Activated naive CD4-positive, alpha-beta T cell treated with Interleukin-2 at 50 U/mL for 16 hours (primary cell): ENCODE data around the gene COL4A2.

Experiments
- DNase-seq: peaks from one replicate; pipeline ENCODE4 v3.0.0-alpha.2; 2020

The COL4A2 gene

DNA sequence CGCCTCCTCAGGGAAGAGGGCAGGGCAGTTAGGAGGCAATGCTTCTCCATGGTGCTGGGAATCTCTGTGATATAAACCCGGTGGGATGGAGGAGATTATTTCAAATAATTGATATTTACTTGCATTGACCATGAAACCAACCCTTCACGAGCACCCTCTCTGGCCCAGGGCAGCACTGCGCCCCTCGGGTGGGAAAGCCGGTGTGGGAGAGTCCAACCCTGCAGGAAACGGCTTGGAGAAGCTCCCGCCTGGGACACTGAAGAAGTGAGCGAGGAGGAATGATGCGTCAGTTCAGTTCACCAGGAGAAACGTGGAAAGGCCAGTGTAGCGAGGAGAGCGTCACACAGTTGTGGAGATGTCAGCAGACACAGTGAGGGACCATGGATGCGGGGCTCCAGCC, 99.9 kb downstream of the COL4A2 start:
- no peak for DNase-seq

DNA sequence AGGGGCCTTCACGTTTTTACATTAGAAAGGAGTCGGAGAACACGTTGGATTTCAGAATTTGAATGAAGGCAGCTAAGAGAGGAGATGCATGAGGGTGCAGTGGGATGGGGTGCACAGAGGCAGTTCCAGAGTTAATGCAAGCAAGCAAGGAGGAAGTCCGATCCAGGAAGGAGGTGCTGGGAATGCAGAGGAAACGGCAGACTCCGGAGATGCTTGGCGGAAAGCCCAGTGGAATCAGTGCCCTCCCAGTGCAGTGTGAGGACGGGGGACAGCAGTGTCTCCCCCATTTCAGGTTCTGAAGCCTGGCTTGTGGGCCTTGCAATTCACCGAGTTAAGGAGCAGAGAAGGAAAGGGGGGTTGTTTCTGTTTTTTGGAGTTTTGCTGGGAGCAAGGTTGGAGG, 100.4 kb downstream of the COL4A2 start:
- no peak for DNase-seq

DNA sequence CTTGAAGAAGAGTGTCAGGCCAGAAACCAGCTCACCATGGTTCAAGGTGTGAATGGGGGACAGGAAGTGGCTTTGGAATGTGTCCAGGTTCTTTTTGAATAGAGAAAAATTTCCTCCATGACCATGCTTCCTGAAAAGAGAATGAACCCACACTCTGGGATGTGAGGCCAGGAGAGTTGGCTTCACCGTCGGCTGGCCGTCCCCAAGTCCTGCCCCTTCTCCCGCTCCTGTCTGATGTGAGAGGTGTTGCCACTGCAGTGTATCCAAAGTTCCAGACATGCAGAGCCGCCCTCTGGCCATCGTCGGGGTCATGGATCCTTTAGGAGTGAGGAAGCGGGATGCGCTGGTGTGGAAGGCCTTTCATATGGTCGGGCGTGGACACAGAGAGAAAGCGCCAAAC, 101.2 kb downstream of the COL4A2 start:
- DNase-seq = no peak

DNA sequence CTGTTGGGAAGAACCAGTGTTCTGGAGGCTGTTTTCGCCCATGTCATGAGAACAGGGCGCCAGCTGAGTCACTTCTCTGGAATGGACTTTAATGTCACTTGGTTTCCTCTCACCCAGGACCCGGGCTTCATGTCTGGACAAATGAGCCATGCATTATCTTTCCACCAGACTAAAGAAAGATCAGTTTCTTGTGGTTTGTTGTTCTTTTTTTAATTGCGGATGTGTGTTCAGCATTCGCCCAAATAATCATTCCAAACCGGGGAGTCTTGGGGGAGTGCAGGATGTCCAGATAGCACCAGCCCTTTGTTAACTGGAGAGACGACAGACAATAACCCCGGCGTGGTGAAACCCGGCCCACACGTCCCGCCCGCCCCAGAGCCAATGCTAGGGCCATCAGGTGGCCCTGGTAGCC, 102.5 kb downstream of the COL4A2 start:
- DNase-seq = no peak

DNA sequence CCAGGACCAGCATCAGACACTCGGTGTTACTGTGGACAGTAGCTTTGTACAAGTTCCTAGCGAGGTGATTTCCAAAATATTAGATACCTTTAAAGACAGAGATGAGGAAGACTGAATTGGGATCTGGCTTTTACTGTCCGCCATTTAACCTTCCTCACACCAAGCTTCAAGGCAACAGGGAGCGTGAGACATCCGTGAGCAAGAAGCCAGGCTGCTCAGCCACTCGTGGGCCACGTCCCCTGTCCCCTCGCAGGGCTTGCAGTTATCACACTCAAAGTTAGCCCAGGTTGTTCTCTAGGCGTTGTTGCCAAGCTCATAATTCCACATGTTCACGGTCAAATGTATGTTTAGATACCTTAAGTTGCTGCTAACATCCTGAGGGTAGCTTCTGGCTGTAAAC, 102.9 kb downstream of the COL4A2 start:
- DNase-seq = no peak

DNA sequence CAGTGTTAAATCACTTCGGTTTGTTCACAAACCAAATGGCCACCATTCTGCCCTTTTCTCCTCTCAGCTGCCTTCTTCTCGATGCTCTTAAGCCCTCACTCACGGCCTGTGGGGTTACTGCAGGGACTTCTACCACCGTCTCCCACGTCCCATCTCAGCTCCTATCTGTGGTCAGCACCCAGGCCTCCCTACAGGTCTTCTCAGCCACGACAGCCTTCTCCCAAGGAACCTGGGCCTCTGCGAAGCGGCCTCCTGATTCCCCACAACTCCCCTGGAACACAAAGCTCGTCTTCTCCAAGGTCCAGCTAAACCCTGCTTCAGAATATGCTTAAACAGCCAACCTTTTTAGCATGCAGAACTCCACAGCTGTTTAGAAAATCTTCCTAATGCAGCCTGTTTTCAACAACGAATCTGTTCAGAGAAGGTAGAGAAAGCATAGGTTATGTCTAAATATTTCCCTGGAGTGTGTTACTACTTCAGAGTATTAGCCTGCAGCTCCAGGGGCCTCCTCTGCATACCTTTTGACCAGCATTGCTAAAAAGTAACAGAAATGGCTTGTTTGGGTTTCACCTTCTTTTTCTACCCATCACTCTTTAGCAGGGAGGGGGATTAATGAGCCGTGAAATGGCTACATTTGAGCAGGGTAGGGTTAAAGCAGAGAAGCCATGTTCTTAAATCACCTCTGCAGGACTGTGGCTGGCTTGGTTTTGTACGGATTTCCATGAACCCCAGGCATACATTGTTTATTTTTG, 104.0 kb downstream of the COL4A2 start:
- no peak for DNase-seq

DNA sequence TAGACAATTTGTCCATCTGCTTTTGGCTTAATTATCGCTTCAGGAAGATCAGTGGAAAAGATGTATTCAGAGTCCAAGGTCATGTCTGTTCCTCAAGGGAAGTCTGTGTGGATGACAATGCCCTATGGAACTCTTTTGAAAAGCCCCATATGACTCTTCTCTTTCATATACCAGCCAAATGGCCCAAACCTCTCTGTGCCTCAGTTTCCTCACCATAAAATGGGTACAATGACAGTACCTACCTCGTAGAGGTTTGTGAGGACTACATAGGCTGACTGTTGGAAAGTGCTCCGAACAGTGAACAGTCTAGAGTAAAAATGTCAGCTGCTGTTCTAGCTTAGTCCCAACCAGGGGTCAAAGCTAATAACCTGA, 104.6 kb downstream of the COL4A2 start:
- no peak for DNase-seq

DNA sequence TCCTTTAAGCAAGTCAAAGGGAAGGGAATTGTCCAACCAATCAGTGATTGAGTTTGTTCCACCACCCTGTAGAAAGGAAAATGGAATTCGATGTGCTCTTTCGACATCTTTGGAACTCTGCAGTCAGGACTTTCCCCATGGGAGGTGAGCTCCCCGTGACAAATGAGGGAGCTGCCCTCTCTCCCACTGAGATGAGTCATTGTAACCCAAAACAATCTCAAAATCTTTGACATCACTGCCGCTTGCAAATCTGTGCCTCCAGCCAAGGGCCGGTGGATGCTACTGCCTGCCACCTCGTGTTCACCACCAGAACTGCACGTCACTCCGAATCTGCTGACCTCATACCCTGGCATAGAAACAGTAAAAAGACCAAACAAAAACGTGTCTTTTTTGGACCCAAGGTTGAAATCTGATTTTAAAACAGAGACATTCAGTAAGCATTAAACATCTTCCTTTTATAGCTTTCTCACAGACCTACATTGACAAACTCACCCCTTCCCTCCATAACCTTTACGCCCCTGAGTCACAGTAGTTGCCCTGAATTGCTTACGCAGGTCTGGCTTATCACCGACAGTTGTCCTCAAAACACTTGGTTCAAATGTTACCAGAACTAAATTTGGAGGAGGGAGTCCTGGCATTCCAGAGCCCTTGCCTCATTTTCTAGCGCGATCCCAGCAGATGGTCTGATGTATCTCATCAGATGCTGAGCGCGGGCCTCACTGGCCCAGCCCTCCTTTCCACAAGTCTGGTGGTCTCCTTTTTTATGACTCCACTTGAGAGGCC, 105.2 kb downstream of the COL4A2 start:
- peak; percentile 58 for DNase-seq

DNA sequence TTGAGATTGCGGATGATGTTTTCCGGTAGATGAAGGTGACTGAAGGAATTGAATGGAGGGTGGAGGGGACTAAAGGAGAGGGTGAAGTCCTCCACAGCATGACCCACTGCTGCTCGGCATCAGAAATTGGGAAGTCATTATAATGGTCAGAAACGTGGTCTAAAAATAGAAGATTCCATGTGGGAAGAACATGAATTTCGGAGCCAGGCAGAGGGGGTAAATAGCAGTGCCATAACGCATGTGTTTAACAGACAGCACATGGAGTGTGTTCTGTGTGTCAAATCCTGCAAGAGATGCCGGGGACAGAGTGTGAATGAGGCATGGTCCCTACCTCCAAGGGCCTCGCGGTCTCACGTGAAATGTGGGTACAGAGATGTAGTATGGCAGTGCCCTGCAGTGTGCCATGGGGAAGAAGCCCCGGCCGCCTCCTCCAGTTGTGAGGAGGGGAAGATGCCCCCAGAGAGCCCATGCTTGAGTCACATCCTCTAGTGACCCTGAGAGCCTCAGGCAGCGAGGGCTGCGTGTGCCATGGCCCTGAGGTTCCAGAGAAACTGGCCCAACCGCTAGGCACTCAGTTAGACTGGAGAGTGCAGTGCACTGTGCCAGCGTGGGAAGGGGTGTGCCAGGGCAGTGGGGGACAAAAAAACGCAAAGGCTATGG, 106.1 kb downstream of the COL4A2 start:
- DNase-seq = no peak

DNA sequence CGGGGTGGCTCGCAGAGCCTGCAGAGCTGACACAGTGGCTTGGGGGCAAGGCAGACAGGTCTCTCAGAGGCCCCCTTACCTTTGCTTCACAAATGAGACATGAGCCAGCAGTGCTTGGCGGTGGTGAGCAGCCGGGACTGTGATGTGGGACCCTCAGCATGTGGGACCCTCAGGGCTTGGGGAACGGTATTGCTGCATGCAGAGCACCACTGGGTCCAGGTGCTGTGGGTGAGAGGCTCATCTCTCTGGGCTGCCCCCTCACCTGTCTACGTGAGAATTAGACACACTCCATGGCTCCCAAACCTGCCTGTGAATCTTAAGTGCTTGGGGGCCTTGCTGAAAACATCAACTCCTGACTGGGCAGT, 106.6 kb downstream of the COL4A2 start:
- DNase-seq = no peak

DNA sequence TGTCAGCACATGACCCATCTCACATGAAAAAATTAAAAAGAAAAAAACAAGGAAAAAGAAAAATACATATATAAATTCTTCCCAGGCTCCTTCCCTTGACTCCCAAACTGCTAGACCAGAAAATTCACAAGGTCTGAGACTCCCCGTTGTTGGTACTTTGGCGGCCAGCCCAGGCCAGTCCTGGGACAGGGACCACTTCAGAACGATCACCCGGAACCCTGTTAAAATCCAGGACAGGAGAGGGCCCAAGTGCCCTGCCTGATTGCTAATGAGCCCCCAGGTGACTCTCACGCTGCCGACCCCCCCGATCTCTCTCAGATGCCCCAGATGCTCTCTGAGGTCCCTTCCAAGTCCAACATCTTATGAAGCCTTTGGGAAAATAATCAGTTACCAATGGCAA, 107.2 kb downstream of the COL4A2 start:
- no peak for DNase-seq

DNA sequence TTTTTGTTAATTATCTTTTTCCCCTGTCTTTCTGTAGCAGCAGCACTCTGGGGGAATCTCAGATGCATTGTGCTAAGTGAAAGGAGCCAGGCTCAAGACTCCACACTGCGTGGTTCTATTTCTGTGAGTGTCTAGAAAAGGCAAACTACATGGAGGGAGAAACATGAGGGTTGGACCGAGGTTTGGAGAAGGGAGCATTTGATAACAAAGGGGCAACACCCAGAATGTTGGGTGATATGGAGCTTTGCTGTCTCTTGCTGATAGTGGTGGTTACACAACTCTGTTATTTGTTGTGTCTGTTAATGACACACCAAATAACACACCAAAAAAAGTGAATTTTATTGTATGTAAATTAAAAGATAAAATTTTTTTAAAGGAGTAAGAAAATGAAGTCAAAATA, 107.8 kb downstream of the COL4A2 start:
- DNase-seq = no peak

DNA sequence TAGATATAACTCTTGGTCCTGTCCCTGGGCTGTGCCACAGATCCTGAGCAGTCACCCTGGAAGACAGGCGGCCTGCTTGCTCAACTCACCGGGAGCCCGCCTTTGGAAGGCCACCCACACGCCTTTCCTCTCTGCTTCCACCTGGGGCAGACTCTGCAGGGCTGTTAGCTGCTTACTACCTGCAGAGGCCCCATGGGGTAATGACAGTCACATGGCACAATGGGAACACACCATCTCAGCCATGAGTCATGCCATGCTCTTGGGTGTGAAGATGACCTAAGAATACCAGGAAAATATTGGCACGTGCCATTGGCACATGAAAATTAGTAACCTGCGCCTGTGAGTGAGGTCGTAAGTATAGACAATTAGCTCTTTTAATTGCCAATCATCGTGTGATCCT, 108.6 kb downstream of the COL4A2 start:
- DNase-seq = no peak

DNA sequence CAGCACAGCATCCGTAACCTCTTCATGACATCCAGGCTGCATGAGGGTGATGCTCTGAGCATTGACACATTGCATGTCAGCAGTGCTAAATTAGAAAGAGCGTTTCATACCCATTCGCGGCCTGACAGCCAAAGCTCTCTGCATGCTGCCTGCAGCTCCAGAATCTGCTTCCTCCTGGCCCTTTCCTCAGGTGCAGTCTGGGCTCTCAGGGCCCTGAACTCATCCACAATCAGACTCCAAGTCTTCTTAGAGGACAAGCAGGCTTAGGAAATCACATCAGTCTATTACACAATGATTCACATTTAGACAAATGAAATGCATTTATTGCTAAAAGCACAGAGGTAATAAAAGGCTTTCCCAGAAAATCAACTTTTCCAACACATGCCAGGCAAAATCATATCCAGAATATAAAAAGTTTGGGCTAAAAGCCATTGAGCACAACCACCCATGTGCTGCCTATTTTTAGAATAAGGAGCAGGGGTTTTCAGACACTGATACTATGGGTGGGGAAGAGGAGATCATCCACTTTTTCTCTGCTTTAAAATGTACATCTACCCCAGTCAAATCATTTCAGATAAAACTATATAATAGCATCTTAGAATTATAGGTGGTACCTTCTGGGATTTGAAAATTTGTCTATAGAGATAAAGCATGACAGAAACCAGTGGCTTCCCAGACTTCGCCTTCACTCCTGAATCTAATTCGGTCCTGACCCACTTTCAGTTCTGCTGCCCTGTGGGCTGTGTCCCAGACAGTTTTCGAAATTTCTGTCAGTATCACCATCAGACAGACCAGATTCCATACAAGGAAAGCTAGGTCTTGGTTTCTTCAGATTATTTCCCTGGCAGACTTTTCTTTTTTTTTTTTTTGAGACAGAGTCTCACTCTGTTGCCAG, 109.3 kb downstream of the COL4A2 start:
- DNase-seq = no peak

DNA sequence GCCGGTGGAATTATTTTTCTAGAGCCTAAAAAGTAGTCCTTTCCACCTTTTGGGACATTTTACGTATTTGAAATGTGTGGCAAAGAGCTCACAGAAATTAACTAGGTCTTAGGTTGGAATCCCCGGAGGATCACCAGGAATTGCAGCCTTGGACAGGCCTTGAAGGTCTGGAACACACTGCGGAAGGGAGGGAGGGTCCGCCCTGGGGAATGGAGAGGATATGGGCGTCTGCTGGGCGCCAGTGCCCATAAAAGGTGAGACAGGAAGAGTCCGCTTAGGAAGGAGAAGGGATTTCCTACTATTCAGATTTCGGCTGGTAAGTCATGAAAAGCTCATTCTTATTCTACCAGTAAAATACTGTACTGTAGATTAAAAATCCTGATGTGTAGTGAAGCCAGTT, 111.9 kb downstream of the COL4A2 start:
- no peak for DNase-seq

DNA sequence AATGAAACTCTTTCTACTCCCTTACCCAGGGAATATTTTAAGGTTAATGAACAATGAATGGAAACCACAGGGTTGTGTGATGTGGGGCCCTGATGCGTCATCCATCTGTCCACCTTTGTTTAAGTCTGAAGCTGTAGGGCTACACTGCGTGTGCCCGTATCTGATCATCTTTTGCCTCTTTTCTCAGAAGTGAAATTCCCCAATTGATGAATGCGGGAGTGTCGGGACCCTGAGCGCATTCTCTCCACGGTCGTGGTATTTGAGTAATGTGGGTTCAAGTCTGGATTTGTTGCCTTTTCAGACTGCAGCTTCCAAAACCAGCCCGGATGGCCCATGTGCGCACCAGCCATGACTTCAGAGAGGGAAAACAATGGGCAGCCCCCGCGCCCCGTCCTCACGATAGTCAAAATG, 112.3 kb downstream of the COL4A2 start:
- DNase-seq = no peak

DNA sequence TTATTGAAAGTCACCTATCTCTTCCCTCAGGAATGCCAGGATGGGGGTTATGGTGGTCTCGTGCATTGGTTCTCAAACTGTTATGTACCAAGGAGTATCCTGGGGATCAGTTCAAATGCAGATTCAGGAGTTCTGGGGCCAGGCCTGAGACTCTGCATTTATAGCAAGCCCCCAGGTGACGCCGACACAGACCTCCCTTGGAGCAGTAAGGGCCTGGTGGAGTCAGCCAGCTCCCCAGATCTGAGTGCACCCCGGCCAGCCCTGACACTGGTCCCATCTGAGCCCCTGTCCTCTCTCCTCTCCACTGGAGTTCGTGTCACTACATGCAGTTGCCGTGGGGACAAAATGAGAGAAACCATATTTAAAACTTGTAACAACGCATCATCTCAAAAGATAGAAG, 112.9 kb downstream of the COL4A2 start:
- DNase-seq = no peak

DNA sequence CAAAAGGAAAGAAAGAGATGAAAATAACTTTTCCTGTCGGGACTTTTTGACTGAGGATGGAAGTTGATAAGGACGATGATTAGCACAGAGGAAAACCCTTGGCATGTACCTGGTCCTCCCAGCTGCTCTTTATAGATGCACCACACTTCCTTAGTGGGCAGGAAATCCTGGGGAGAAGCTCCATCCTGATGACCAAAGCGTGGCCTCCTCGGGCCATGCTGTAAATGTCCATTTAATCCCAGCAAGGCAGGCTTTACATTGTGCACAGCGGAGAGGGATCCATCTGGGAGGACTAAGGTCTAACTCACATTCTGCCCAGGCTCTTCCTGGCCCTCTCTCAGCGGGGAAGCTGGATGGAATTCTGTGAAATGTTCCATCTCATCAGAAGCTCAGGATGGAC, 113.5 kb downstream of the COL4A2 start:
- no peak for DNase-seq

DNA sequence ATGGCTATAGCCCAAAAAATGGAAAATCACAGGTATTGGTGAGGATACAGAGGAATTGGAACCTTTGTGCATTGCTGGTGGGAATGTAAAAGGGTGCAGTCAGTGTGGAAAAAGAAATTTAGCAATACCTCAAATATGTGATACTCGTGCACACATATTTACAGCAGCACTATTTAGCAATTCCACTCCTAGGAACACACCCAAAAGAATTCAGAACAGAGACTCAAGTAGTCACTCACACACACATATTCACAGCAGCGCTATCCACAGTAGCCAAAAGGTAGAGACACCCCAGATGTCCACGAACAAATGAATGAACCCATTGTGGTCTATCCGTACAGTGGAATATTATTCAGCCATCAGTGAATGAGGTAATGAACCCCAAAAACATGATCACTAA, 114.0 kb downstream of the COL4A2 start:
- no peak for DNase-seq

DNA sequence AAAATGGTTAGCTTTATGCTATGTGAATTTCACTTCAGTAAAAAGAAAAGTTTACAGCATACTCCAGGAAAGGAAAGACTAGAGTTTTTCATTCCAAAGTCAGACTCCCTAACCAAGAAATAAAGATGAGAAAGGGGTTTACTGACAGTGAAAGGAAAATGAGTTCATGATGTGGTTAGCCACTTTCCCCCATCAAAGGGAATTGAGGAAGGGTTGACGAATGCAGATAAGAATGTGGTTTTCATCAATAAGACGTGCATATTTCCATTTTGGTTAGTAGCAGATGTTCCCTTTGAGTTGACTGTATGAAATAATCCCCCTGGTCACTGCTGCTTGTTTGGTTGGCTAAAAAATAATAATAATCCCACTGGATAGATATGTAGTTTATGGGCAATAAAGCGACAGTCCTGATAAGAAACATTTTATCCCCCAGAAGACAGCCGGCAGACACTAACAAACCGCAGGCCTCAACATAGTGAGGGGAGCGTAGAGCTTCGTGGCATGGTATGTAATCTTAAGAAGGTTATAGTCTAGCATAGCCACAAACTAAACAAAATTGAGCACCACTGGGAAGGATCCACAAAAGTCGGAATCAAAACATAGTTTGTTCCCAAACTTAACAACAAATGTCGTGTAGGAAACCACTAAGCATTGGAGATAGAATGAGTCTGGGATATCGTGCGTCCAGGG, 114.8 kb downstream of the COL4A2 start:
- DNase-seq = no peak

DNA sequence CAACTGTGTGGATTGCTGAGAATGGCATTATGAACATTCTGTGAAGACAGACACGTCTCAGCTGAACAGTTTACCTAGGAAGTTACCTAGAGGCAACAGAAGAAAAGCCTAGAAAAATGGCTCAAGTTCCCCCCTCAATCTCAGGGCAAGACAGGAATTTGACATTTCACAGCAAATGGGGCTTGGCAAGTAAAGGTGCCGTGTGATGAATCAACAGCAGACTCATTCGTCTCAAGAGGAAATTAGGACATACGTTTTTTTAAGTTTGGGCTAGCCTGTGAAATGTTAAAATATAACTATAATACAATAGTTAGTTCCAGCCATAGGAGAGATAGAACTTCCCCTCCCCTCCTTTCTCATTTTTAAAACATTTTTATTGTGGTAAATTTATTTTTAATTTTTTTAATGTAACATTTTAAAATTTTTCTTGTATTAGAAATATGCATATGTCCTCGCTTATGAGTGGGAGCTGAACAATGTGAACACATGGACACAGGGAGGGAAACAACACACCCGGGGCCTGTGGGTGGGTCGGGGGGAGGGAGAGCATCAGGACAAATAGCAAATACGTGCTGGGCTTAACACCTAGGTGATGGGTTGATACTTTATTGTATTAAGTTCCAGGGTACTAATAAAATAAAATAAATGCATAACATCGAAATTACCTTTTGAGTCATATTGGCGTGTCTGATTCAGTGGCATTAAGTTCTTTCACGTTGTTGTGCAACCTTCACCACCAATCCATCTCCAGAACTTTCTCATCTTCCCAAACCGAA, 116.0 kb downstream of the COL4A2 start:
- DNase-seq = no peak
